IMR-90 (cell line): Measurements from ENCODE around the gene BEAN1. TPM values are rescaled to one million over a fixed set of nuclear protein-coding genes. Genes with fewer than 3 reads are reported as not detected.

Experiments used
- ATAC-seq: fragments of 200-7000 bp; cut with Tn5 transposase; 2 replicates; pipeline ENCODE4 v1.9.1; 2020; ENCODE audit warnings: low read depth, mild to moderate bottlenecking, moderate library complexity
- BruUV-seq: library from RNA; stranded (reverse); fragments of 400-500 nt; replicated peaks from 2 replicates; lab custom pipeline; 2021; lab: Mats Ljungman, UMichigan
- CTCF ChIA-PET: fragments of 300-600 bp; formaldehyde crosslinking; extraction: SDS; loops from one replicate; lab custom pipeline; 2021; ENCODE audit warnings: antibody characterized with exemption; lab: Yijun Ruan, JAX
- POLR2A ChIA-PET: fragments of 300-600 bp; sonication (Branson Sonifier 250); formaldehyde crosslinking; loops from one replicate; lab custom pipeline; 2022; ENCODE audit warnings: antibody characterized with exemption; ENCODE audit not compliant: unreplicated experiment; lab: Charles Lee
- DNase-seq: peaks from one replicate; pipeline ENCODE4 v3.0.0; 2013
- H2AFZ ChIP-seq: replicated peaks from 2 replicates; pipeline ENCODE3; 2013; ENCODE audit warnings: low read length, mild to moderate bottlenecking; ENCODE audit not compliant: poor library complexity
- H2AK5ac ChIP-seq: 2 replicates; pipeline ENCODE4 v1.6.1; 2013; ENCODE audit warnings: low read depth, low read length, inconsistent platforms
- H2AK9ac ChIP-seq: replicated peaks from 2 replicates; pipeline ENCODE3; 2013; ENCODE audit warnings: mild to moderate bottlenecking, low read depth, low read length, moderate library complexity; ENCODE audit not compliant: poor library complexity
- H2BK120ac ChIP-seq: 2 replicates; pipeline ENCODE4 v1.6.1; 2013; ENCODE audit warnings: low read depth, low read length, inconsistent platforms
- H2BK15ac ChIP-seq: 3 replicates; pipeline ENCODE4 v1.6.1; 2013; ENCODE audit warnings: low read depth, low read length, inconsistent platforms
- H2BK20ac ChIP-seq: 2 replicates; pipeline ENCODE4 v1.6.1; 2013; ENCODE audit warnings: low read depth, mild to moderate bottlenecking, inconsistent platforms, low read length, moderate library complexity
- H2BK5ac ChIP-seq: 2 replicates; pipeline ENCODE4 v1.6.1; 2013; ENCODE audit warnings: mild to moderate bottlenecking, low read depth, low read length, inconsistent platforms; ENCODE audit not compliant: poor library complexity, severe bottlenecking
- H3K14ac ChIP-seq: replicated peaks from 2 replicates; pipeline ENCODE4 v1.6.1; 2013; ENCODE audit warnings: low read depth, low read length, inconsistent platforms
- H3K18ac ChIP-seq: 2 replicates; pipeline ENCODE4 v1.6.1; 2013; ENCODE audit warnings: low read depth, low read length, control low read depth
- H3K23ac ChIP-seq: 2 replicates; pipeline ENCODE4 v1.6.1; 2013; ENCODE audit warnings: low read depth, low read length, inconsistent platforms
- H3K27ac ChIP-seq: 2 replicates; pipeline ENCODE4 v1.5.1; 2013; ENCODE audit warnings: mild to moderate bottlenecking, control low read depth, low read length; ENCODE audit not compliant: insufficient read depth
- H3K27me3 ChIP-seq: 2 replicates; pipeline ENCODE4 v1.6.1; 2013; ENCODE audit warnings: low read length; ENCODE audit not compliant: control insufficient read depth, insufficient read depth
- H3K36me3 ChIP-seq: 2 replicates; pipeline ENCODE4 v1.6.1; 2013; ENCODE audit warnings: low read length, mixed read lengths; ENCODE audit not compliant: control insufficient read depth, insufficient read depth
- H3K4ac ChIP-seq: 2 replicates; pipeline ENCODE4 v1.6.1; 2013; ENCODE audit warnings: low read depth, low read length, inconsistent platforms
- H3K4me1 ChIP-seq: 2 replicates; pipeline ENCODE4 v1.6.1; 2013; ENCODE audit warnings: low read length, mixed read lengths; ENCODE audit not compliant: control insufficient read depth, insufficient read depth
- H3K4me2 ChIP-seq: 2 replicates; pipeline ENCODE4 v1.6.1; 2013; ENCODE audit warnings: low read depth, mild to moderate bottlenecking, control low read depth, low read length, moderate library complexity
- H3K4me3 ChIP-seq: 2 replicates; pipeline ENCODE4 v1.5.1; 2013; ENCODE audit warnings: low read depth, mild to moderate bottlenecking, control low read depth, low read length, moderate library complexity; ENCODE audit not compliant: insufficient read depth
- H3K56ac ChIP-seq: 2 replicates; pipeline ENCODE4 v1.6.1; 2013; ENCODE audit warnings: low read length, inconsistent platforms; ENCODE audit not compliant: insufficient read depth; ENCODE audit errors: extremely low read depth
- H3K79me1 ChIP-seq, 2 experiments: 2 replicates each; pipeline ENCODE4 v1.6.1; 2013; ENCODE audit warnings: low read length in 2 of 2, inconsistent platforms in 1 of 2, low read depth in 1 of 2
- H3K9ac ChIP-seq: 2 replicates; pipeline ENCODE4 v1.6.1; 2013; ENCODE audit warnings: low read depth, low read length, control low read depth
- H3K9me1 ChIP-seq: 2 replicates; pipeline ENCODE4 v1.6.1; 2013; ENCODE audit warnings: low read length, inconsistent platforms; ENCODE audit not compliant: insufficient read depth
- H3K9me3 ChIP-seq: 2 replicates; pipeline ENCODE4 v1.6.1; 2013; ENCODE audit warnings: low read length; ENCODE audit not compliant: control insufficient read depth, insufficient read depth
- H4K20me1 ChIP-seq: 2 replicates; pipeline ENCODE4 v1.6.1; 2013; ENCODE audit warnings: low read length, inconsistent platforms; ENCODE audit not compliant: insufficient read depth
- H4K5ac ChIP-seq: 2 replicates; pipeline ENCODE4 v1.6.1; 2013; ENCODE audit warnings: mild to moderate bottlenecking, low read depth, low read length, control low read depth
- H4K8ac ChIP-seq, 2 experiments: 2 replicates each; pipeline ENCODE4 v1.6.1; 2013; ENCODE audit warnings: low read depth in 2 of 2, low read length in 2 of 2, control low read depth in 1 of 2, inconsistent platforms in 1 of 2
- H4K91ac ChIP-seq: 2 replicates; pipeline ENCODE4 v1.6.1; 2013; ENCODE audit warnings: low read depth, low read length, inconsistent platforms; ENCODE audit not compliant: insufficient read depth
- BHLHE40 ChIP-seq: fragments of 150-350 bp; IDR thresholded peaks from 2 replicates; pipeline ENCODE4 v1.6.1; 2016; ENCODE audit warnings: mild to moderate bottlenecking, low read depth, low read length
- CEBPB ChIP-seq: IDR thresholded peaks from 2 replicates; pipeline ENCODE4 v1.6.1; 2012; ENCODE audit warnings: low read depth, low read length, improper control_type of control experiment
- CHD1 ChIP-seq: IDR thresholded peaks from 2 replicates; pipeline ENCODE4 v1.6.1; 2012; ENCODE audit warnings: low read depth, low read length, improper control_type of control experiment
- CTCF ChIP-seq: conservative IDR thresholded peaks from 2 replicates; pipeline ENCODE4 v1.5.1; 2012; ENCODE audit warnings: mild to moderate bottlenecking, low read depth, low read length, improper control_type of control experiment
- ELK1 ChIP-seq: fragments of 150-350 bp; IDR thresholded peaks from 2 replicates; pipeline ENCODE4 v1.6.1; 2016; ENCODE audit warnings: low read depth, mild to moderate bottlenecking, low read length, moderate library complexity, borderline replicate concordance
- MAFK ChIP-seq: IDR thresholded peaks from 2 replicates; pipeline ENCODE4 v1.6.1; 2012; ENCODE audit warnings: low read depth, low read length, improper control_type of control experiment
- MAZ ChIP-seq: IDR thresholded peaks from 2 replicates; pipeline ENCODE4 v1.6.1; 2012; ENCODE audit warnings: low read depth, mild to moderate bottlenecking, low read length, improper control_type of control experiment, moderate library complexity, borderline replicate concordance
- MXI1 ChIP-seq: IDR thresholded peaks from 2 replicates; pipeline ENCODE4 v1.6.1; 2012; ENCODE audit warnings: low read depth, mild to moderate bottlenecking, low read length, moderate library complexity, borderline replicate concordance
- NFE2L2 ChIP-seq: fragments of 150-350 bp; IDR thresholded peaks from 2 replicates; pipeline ENCODE4 v1.6.1; 2016; ENCODE audit warnings: low read depth, mild to moderate bottlenecking, low read length
- POLR2A ChIP-seq: IDR thresholded peaks from 2 replicates; pipeline ENCODE4 v1.6.1; 2012; ENCODE audit warnings: mild to moderate bottlenecking, low read depth, low read length
- RAD21 ChIP-seq: IDR thresholded peaks from 2 replicates; pipeline ENCODE4 v1.6.1; 2012; ENCODE audit warnings: low read length, improper control_type of control experiment
- RCOR1 ChIP-seq: IDR thresholded peaks from 2 replicates; pipeline ENCODE4 v1.6.1; 2012; ENCODE audit warnings: mild to moderate bottlenecking, low read length, improper control_type of control experiment; ENCODE audit not compliant: insufficient replicate concordance
- RFX5 ChIP-seq: IDR thresholded peaks from 2 replicates; pipeline ENCODE4 v1.8.0; 2012; ENCODE audit warnings: low read depth, mild to moderate bottlenecking, low read length, moderate library complexity
- SMC3 ChIP-seq: fragments of 150-350 bp; IDR thresholded peaks from 2 replicates; pipeline ENCODE4 v1.6.1; 2016; ENCODE audit warnings: low read depth, mild to moderate bottlenecking, antibody characterized with exemption, low read length, moderate library complexity
- USF2 ChIP-seq: fragments of 150-350 bp; IDR thresholded peaks from 2 replicates; pipeline ENCODE4 v1.6.1; 2017; ENCODE audit warnings: mild to moderate bottlenecking, antibody characterized with exemption, low read length, low read depth
- WGBS, 2 experiments: methylation state at CpG; one replicate each; pipeline versions ENCODE4 v1.1.5 to v1.1.7; 2013; ENCODE audit warnings: missing lambda C conversion rate in 2 of 2; ENCODE audit not compliant: insufficient read length in 1 of 2; ENCODE audit errors: extremely low coverage in 2 of 2; 5-methylcytosine and 5-hydroxymethylcytosine counted together
- dilution Hi-C: fragments of 300-500 bp; cut with HindIII; formaldehyde crosslinking; loops from one replicate; pipeline ENCODE4 v1.14.3; 2018; ENCODE audit warnings: low sequenced_read_pairs; ENCODE audit not compliant: unreplicated experiment
- in situ Hi-C: fragments of 300-500 bp; cut with MboI; formaldehyde crosslinking; loops from 3 replicates; pipeline ENCODE4 v1.14.3; 2019; ENCODE audit warnings: low sequenced_read_pairs, inconsistent platforms, mixed read lengths
- intact Hi-C: fragments of 100-400 bp; cut with micrococcal nuclease; formaldehyde crosslinking; loops from 2 replicates; pipeline ENCODE4 v1.10.0; 2022
- polyA plus RNA-seq, 3 experiments: library from polyadenylated mRNA; depleted of rRNA; stranded (reverse); fragments of >200 nt; gene quantifications; 2 replicates each; pipeline ENCODE4 v1.2.3, GENCODE V29; 2012; ENCODE audit warnings: low replicate concordance in 1 of 3
- total RNA-seq: library from RNA; depleted of rRNA; stranded (reverse); fragments of >200 nt; gene quantifications from 2 replicates; pipeline ENCODE4 v1.2.3, GENCODE V29; 2012

Gene BEAN1
- total and polyA plus RNA-seq, 2 of the 4 experiments (the other 2 are of a cell fraction) = not detected

GRCh38 chr16:66524601-66525164, 97.6 kb downstream of the BEAN1 start:
- no peak overlapping the region for H2AFZ ChIP-seq

More at GRCh38 chr16:66524601-66525164, 97.6 kb downstream of the BEAN1 start:
- no CpG with 5 or more reads among the region's 6 CpGs for WGBS, 2 experiments
- no peak overlapping the region for H3K9ac ChIP-seq
- ATAC-seq (no peak), DNase-seq (no peak)
- H2BK120ac ChIP-seq = no peak overlapping the region
- H2BK15ac ChIP-seq = no peak overlapping the region
- no TSS peak for BruUV-seq
- no peak overlapping the region for H4K91ac ChIP-seq
- in situ Hi-C loops (no loop called here), dilution Hi-C loops (no loop called here), intact Hi-C loops (no loop called here)
- CTCF ChIA-PET = no interaction called here
- H3K4me3 ChIP-seq = no peak overlapping the region
- H3K18ac ChIP-seq = no peak overlapping the region
- H2AK5ac ChIP-seq = 0 out of 2 replicates have a peak overlapping the region, but pooled peaks have one; percentile 39
- peaks cover 36% of the 10 kb centered on the region for H3K36me3 ChIP-seq
- H4K20me1 ChIP-seq = no peaks in the 10 kb centered on the region; the same call in 1 of the 2 replicates
- no peak overlapping the region for H3K4me2 ChIP-seq
- POLR2A ChIA-PET = no interaction called here
- no peak overlapping the region for H4K8ac ChIP-seq
- H2BK20ac ChIP-seq = no peak overlapping the region
- TF ChIP-seq BHLHE40 = no peak
- TF ChIP-seq RAD21 = no peak
- no peak for TF ChIP-seq MXI1
- no peak for TF ChIP-seq SMC3
- TF ChIP-seq USF2 = no peak
- TF ChIP-seq ELK1 = no peak
- TF ChIP-seq POLR2A = no peak
- TF ChIP-seq CEBPB = no peak
- no peak for TF ChIP-seq MAFK
- no peak for TF ChIP-seq CHD1
- no peak for TF ChIP-seq RCOR1
- no peak for TF ChIP-seq RFX5
- TF ChIP-seq MAZ = no peak
- no peak for TF ChIP-seq CTCF
- no peak for TF ChIP-seq NFE2L2
- no peak overlapping the region for H3K56ac ChIP-seq
- H3K9me3 ChIP-seq = no peaks in the 10 kb centered on the region
- peaks cover 3 to 17% of the 10 kb centered on the region in 2 experiments; a peak in 3 of 4 replicates for H3K79me1 ChIP-seq
- no peak overlapping the region for H3K23ac ChIP-seq
- no peak overlapping the region for H2AK9ac ChIP-seq
- no peak overlapping the region for H3K14ac ChIP-seq
- H3K4me1 ChIP-seq = peaks cover 12% of the 10 kb centered on the region
- H3K27me3 ChIP-seq = no peaks in the 10 kb centered on the region
- no peak overlapping the region for H3K27ac ChIP-seq
- no peak overlapping the region for H4K5ac ChIP-seq
- H2BK5ac ChIP-seq = no peak overlapping the region
- peaks cover 26% of the 10 kb centered on the region for H3K9me1 ChIP-seq
- no peak overlapping the region for H3K4ac ChIP-seq
